Ovary (tissue), 9 donors: Measurements from ENCODE around the gene SCUBE2. TPM values are rescaled to one million over a fixed set of nuclear protein-coding genes. Genes with fewer than 3 reads are reported as not detected.
"Not testable (repeated sequence)": the region's sequence is repeated elsewhere in the genome, so short reads cannot be mapped to it uniquely, and the experiment has no call there.

Source experiments
- DNase-seq, 5 donors: peaks; one replicate each; pipeline ENCODE4 v3.0.0-alpha.2; 2019 to 2020
- H3K27ac ChIP-seq, 2 donors: fragments of 200-600 bp; one replicate each; pipeline versions ENCODE4 v1.5.1 to v1.8.0; 2019 to 2022
- H3K27me3 ChIP-seq: fragments of 200-600 bp; one replicate; pipeline ENCODE4 v1.8.0; 2022
- H3K36me3 ChIP-seq: fragments of 200-600 bp; sonication (generic); one replicate; pipeline ENCODE4 v1.5.1; 2019
- H3K4me1 ChIP-seq: one replicate; pipeline ENCODE4 v1.8.1; 2013; ENCODE audit warnings: mild to moderate bottlenecking, moderate library complexity; ENCODE audit not compliant: insufficient read depth
- H3K4me3 ChIP-seq: fragments of 200-600 bp; sonication (generic); one replicate; pipeline ENCODE4 v1.5.1; 2017
- H3K9me3 ChIP-seq, 2 donors: fragments of 200-600 bp in 1 of 2; sonication (generic) in 1 of 2; one replicate each; pipeline versions ENCODE4 v1.5.1 to v1.8.1; 2013 to 2019; ENCODE audit warnings: mild to moderate bottlenecking in 1 of 2, moderate library complexity in 1 of 2
- EP300 ChIP-seq: sonication (generic); formaldehyde crosslinking; IDR thresholded peaks from one replicate; pipeline ENCODE4 v1.6.1; 2017; ENCODE audit warnings: antibody characterized with exemption
- POLR2A ChIP-seq: fragments of 450-650 bp; IDR thresholded peaks from one replicate; pipeline ENCODE4 v1.6.1; 2017; ENCODE audit warnings: antibody characterized with exemption, mild to moderate bottlenecking, moderate library complexity
- WGBS, 3 donors: extraction: QIAGEN DNeasy Blood & Tissue Kit in 1 of 3; methylation state at CpG; one replicate each; pipeline versions ENCODE4 v1.1.5 to v1.1.7; 2013 to 2017; 5-methylcytosine and 5-hydroxymethylcytosine counted together
- intact Hi-C, 4 donors: fragments of 100-400 bp; cut with DNase I; formaldehyde crosslinking; loops; one replicate each; pipeline versions ENCODE4 v1.11.0 to v1.15.1; 2022 to 2023
- polyA plus RNA-seq, 2 donors: library from polyadenylated mRNA; stranded (reverse); fragments of 200-250 nt in 1 of 2; fragments of 350-450 nt in 1 of 2; fragmentation: Illumina TruSeq in 1 of 2; extraction: RNeasy Lipid Tissue Mini Kit (QIAGEN cat#74804) in 1 of 2; gene quantifications; one replicate each; pipeline ENCODE4 v1.2.3, GENCODE V29; 2013 to 2014
- total RNA-seq, 7 donors: library from RNA; depleted of rRNA in 2 of 7; stranded (reverse); fragments of >200 nt in 2 of 7; fragmentation: NEBNext Ultra II Directional in 3 of 7; extraction: Animal tissue kit (Norgen Biotek cat#: 25700) in 3 of 7; gene quantifications; one replicate each; pipeline versions ENCODE4 v1.1.0 to v1.2.4, GENCODE V29; 2016 to 2023
- TF ChIP-seq, protein P1 (sequence below), 3 donors: fragments of 450-650 bp in 2 of 3; fragments of 200-600 bp in 1 of 3; IDR thresholded peaks; one replicate each; pipeline versions ENCODE4 v1.5.1 to v1.8.0; 2016 to 2022; ENCODE audit warnings: antibody characterized with exemption in 3 of 3, mild to moderate bottlenecking in 1 of 3
- donor health status: DM: no; HTN: no; CAD: no; lungs with moderate emphysema.
- donor health status: DM: no; HTN: no; CAD: no.
- donor health status: Bipolar disorder and iron deficiency.
- donor health status: DM: yes; HTN: yes; CAD: no.
- donor health status: DM: no; HTN: no; CAD: no.
- donor health status: DM: yes; HTN: yes; CAD: no.

The SCUBE2 gene
- total and polyA plus RNA-seq, 9 donors = 0.12 to 8.2 (median 1.00) TPM

- H3K4me1 ChIP-seq = no peaks in the 10 kb centered on the region
- H3K36me3 ChIP-seq = no peaks in the 10 kb centered on the region
- no peak for TF ChIP-seq POLR2A
- TF ChIP-seq, protein P1, sequence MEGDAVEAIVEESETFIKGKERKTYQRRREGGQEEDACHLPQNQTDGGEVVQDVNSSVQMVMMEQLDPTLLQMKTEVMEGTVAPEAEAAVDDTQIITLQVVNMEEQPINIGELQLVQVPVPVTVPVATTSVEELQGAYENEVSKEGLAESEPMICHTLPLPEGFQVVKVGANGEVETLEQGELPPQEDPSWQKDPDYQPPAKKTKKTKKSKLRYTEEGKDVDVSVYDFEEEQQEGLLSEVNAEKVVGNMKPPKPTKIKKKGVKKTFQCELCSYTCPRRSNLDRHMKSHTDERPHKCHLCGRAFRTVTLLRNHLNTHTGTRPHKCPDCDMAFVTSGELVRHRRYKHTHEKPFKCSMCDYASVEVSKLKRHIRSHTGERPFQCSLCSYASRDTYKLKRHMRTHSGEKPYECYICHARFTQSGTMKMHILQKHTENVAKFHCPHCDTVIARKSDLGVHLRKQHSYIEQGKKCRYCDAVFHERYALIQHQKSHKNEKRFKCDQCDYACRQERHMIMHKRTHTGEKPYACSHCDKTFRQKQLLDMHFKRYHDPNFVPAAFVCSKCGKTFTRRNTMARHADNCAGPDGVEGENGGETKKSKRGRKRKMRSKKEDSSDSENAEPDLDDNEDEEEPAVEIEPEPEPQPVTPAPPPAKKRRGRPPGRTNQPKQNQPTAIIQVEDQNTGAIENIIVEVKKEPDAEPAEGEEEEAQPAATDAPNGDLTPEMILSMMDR (IDR thresholded peaks at IDR 0.05) = no peak
- TF ChIP-seq EP300 = no peak
- no peak overlapping the region for H3K27ac ChIP-seq
- no peaks in the 10 kb centered on the region for H3K9me3 ChIP-seq
- intact Hi-C loops = no loop called here
- H3K27me3 ChIP-seq = no peaks in the 10 kb centered on the region
- no peak for DNase-seq
- 60 to 61% (median 61%) methylated on average over 3 of the region's 3 CpGs for WGBS, 3 donors
- H3K4me3 ChIP-seq = no peak overlapping the region
These were observed 102.8 kb downstream of the SCUBE2 start for GRCh38 chr11:8988329-8989234.

DNA sequence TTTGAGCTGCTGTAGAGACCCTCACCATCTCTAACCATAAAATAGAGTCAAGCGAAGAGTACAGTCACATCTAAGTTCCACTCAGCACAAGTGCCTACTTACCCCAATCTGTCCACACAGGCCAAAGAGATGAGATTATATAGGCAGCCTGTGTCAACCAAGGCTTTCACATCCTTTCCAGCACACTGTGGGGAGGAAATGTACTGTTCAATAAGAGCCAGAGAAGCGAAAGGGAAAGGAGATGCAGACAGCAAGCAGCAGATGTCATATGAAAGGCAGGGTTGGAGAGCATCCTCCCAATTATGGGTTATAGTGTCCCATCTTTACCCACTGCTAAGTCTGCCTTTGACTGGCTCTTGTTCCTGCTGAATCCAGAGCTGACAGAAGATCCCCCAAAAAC lies 104.0 kb downstream of the SCUBE2 start:
- no peak overlapping the region for H3K4me3 ChIP-seq
- WGBS, 3 donors = 83 to 89% (median 84%) methylated on average over 2 of the region's 2 CpGs
- intact Hi-C loops = no loop called here
- no peaks in the 10 kb centered on the region for H3K36me3 ChIP-seq
- H3K9me3 ChIP-seq = no peaks in the 10 kb centered on the region
- H3K4me1 ChIP-seq = no peaks in the 10 kb centered on the region
- H3K27ac ChIP-seq = no peak overlapping the region
- no peaks in the 10 kb centered on the region for H3K27me3 ChIP-seq
- no peak for DNase-seq
- TF ChIP-seq, protein P1 (IDR thresholded peaks at IDR 0.05) = no peak
- TF ChIP-seq POLR2A (no peak), EP300 (no peak)

- H3K36me3 ChIP-seq, H3K27me3 ChIP-seq, H3K4me1 ChIP-seq, H3K27ac ChIP-seq, DNase-seq, H3K9me3 ChIP-seq, H3K4me3 ChIP-seq, intact Hi-C loops: not testable (repeated sequence)
- 95 to 96% (median 96%) methylated on average over 6 of the region's 6 CpGs for WGBS, 3 donors
These were observed 104.6 kb downstream of the SCUBE2 start for GRCh38 chr11:8986772-8987171.

DNA sequence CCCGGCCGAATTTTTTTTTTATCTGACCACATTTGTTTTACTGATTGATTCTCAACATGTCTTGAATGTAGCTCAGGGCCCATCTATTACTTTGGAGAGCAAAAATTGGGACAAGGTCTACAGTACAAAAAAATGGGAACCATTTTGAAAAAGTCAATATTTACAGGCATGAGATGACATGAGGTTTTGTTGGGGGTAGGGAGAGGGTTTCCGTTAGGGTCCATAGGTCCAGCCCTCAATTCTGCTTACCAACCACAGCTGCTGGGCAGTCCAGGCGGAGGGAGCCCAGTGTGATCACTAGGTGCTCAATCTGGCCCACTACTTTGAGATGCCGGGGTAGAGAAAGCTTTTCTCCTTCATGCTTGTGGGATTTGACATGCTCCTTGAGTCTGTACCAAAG lies 105.9 kb downstream of the SCUBE2 start:
- TF ChIP-seq, protein P1 (IDR thresholded peaks at IDR 0.05) = no peak
- TF ChIP-seq POLR2A (no peak), EP300 (no peak)
- Histone ChIP-seq H3K9me3 (no peaks in the 10 kb centered on the region), H3K4me1 (no peaks in the 10 kb centered on the region), H3K27me3 (no peaks in the 10 kb centered on the region), H3K27ac (no peak overlapping the region), H3K4me3 (no peak overlapping the region), H3K36me3 (no peaks in the 10 kb centered on the region)
- DNase-seq = no peak
- intact Hi-C loops = no loop called here
- WGBS, 3 donors = 83 to 99% (median 92%) methylated on average over 5 of the region's 5 CpGs

GRCh38 chr11:8983552-8983951 lies 107.8 kb downstream of the SCUBE2 start:
- 74 to 85% (median 85%) methylated on average over 2 of the region's 2 CpGs for WGBS, 3 donors
- no peaks in the 10 kb centered on the region for H3K36me3 ChIP-seq
- no peaks in the 10 kb centered on the region for H3K9me3 ChIP-seq
- H3K27me3 ChIP-seq = no peaks in the 10 kb centered on the region
- no peak for DNase-seq
- no peak overlapping the region for H3K4me3 ChIP-seq
- no peak for TF ChIP-seq EP300
- intact Hi-C loops = no loop called here
- no peak overlapping the region for H3K27ac ChIP-seq
- no peaks in the 10 kb centered on the region for H3K4me1 ChIP-seq
